DND-41 (cell line): ENCODE data around the gene NUP133.

Source experiments
- ATAC-seq: fragments of 200-7000 bp; cut with Tn5 transposase; 3 replicates; pipeline ENCODE4 v1.9.1; 2021; ENCODE audit warnings: low read depth; ENCODE audit not compliant: insufficient read depth
- DNase-seq: peaks from one replicate; pipeline ENCODE4 v3.0.0-alpha.2; 2020
- H2AFZ ChIP-seq: 2 replicates; pipeline ENCODE4 v1.6.0; 2012; ENCODE audit warnings: low read depth, low read length
- H3K27ac ChIP-seq: 2 replicates; pipeline ENCODE4 v1.5.1; 2012; ENCODE audit warnings: low read length, inconsistent platforms
- H3K27me3 ChIP-seq: fragments of 200-600 bp; sonication (generic); 2 replicates; pipeline ENCODE4 v1.6.0; 2012; ENCODE audit warnings: low read length, mild to moderate bottlenecking, inconsistent platforms; ENCODE audit not compliant: insufficient read depth, poor library complexity
- H3K36me3 ChIP-seq: 2 replicates; pipeline ENCODE4 v1.5.1; 2012; ENCODE audit warnings: low read length, inconsistent platforms; ENCODE audit not compliant: insufficient read depth
- H3K4me1 ChIP-seq: 2 replicates; pipeline ENCODE4 v1.5.1; 2012; ENCODE audit warnings: mild to moderate bottlenecking, low read length; ENCODE audit not compliant: insufficient read depth
- H3K4me2 ChIP-seq: 2 replicates; pipeline ENCODE4 v1.6.0; 2012; ENCODE audit warnings: mild to moderate bottlenecking, moderate library complexity, low read length, inconsistent platforms; ENCODE audit not compliant: insufficient read depth
- H3K4me3 ChIP-seq, 2 experiments: fragments of 200-600 bp in 1 of 2; shearing (Covaris generic) in 1 of 2; 2 replicates each; pipeline ENCODE4 v1.5.1; 2012 to 2016; ENCODE audit warnings: inconsistent platforms in 2 of 2, low read length in 2 of 2, mild to moderate bottlenecking in 2 of 2, low read depth in 1 of 2, moderate library complexity in 1 of 2
- H3K79me2 ChIP-seq: 2 replicates; pipeline ENCODE4 v1.6.0; 2012; ENCODE audit warnings: low read length, inconsistent platforms; ENCODE audit not compliant: insufficient read depth
- H3K9ac ChIP-seq: 2 replicates; pipeline ENCODE4 v1.6.0; 2012; ENCODE audit warnings: low read depth, mild to moderate bottlenecking, inconsistent platforms, low read length, moderate library complexity
- H3K9me3 ChIP-seq: 2 replicates; pipeline ENCODE4 v1.5.1; 2012; ENCODE audit warnings: low read length, moderate library complexity, mild to moderate bottlenecking, inconsistent platforms; ENCODE audit not compliant: insufficient read depth, severe bottlenecking
- H4K20me1 ChIP-seq: 2 replicates; pipeline ENCODE4 v1.6.0; 2012; ENCODE audit warnings: low read length; ENCODE audit not compliant: insufficient read depth
- CTCF ChIP-seq: IDR thresholded peaks from 2 replicates; pipeline ENCODE4 v1.5.1; 2012; ENCODE audit warnings: borderline replicate concordance, low read length, moderate library complexity, mild to moderate bottlenecking; ENCODE audit not compliant: poor library complexity, severe bottlenecking; ENCODE audit errors: extremely low read depth
- EZH2 ChIP-seq: IDR thresholded peaks from 3 replicates; pipeline ENCODE4 v1.6.1; 2012; ENCODE audit warnings: borderline replicate concordance, low read depth, mild to moderate bottlenecking, moderate library complexity, low read length, inconsistent platforms; ENCODE audit not compliant: severe bottlenecking

NUP133 gene

DNA sequence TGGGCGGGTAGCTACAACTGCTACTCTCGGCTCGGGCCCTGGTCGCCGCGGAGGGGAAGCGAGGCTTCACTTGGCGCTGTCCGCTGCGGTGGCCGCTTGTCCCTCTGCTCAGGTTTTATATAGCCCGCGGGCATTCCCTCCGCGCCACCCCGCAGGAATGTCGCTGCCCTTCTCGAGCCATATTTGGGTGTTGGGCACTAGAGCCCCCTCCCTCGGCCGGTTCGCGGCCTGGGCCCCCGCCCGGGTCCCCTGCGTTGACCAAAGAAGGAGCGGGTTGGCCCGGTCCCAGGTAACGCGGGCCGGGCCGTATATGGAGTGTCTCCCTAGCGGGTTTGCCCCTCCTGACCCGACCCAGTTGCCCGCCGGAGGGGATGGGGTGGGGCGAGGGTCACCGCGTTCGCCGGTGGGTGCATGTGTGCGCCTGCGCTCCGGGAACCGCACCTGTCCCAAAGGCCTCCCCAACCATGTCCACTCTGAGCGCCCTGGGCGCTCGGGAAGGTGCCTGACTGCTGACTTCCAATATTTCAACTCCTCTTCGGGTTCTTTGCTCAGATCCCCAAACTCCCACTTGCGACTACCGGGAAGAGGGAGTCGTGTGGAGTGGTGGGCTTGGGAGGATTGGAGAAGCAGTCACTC lies 74.0 kb downstream of the NUP133 start, which contains the start of gene ACTA1:
TSS of gene ACTA1 (minus strand) at position 90 of the 636 bp plus-strand sequence. CDS start 979 bp downstream, outside the sequence.
- H3K4me3 ChIP-seq: no peak within 1 kb of the TSS
- DNase-seq: no peak
- H2AFZ ChIP-seq: no peak within 1 kb of the TSS
- H3K27me3 ChIP-seq: no peaks in the 10 kb centered on the region
- no peaks in the 10 kb centered on the region for H3K9me3 ChIP-seq
- H3K36me3 ChIP-seq: no peaks in the 10 kb centered on the region
- no peaks in the 10 kb centered on the region; the same call in 1 of the 2 replicates for H4K20me1 ChIP-seq
- TF ChIP-seq EZH2: no peak
- no peak for TF ChIP-seq CTCF
- no peak within 1 kb of the TSS for H3K9ac ChIP-seq
- no peak within 1 kb of the TSS for H3K27ac ChIP-seq
- H3K4me1 ChIP-seq: no peaks in the 10 kb centered on the region
- no peak within 1 kb of the TSS for H3K4me2 ChIP-seq
- no peak for ATAC-seq
- H3K79me2 ChIP-seq: no peaks in the 10 kb centered on the region

- H3K4me3 ChIP-seq: no peak overlapping the region
- H3K9me3 ChIP-seq: no peaks in the 10 kb centered on the region
- no peak overlapping the region for H3K27ac ChIP-seq
- no peak overlapping the region for H3K4me2 ChIP-seq
- H3K27me3 ChIP-seq: no peaks in the 10 kb centered on the region
- no peak for ATAC-seq
- H3K79me2 ChIP-seq: no peaks in the 10 kb centered on the region
- no peaks in the 10 kb centered on the region for H3K4me1 ChIP-seq
- H3K36me3 ChIP-seq: no peaks in the 10 kb centered on the region
- H4K20me1 ChIP-seq: no peaks in the 10 kb centered on the region; the same call in 1 of the 2 replicates
- TF ChIP-seq CTCF: no peak
- TF ChIP-seq EZH2: no peak
- H2AFZ ChIP-seq: no peak overlapping the region
- no peak for DNase-seq
- H3K9ac ChIP-seq: no peak overlapping the region
Observed at GRCh38 chr1:229433364-229434004, 74.7 kb downstream of the NUP133 start.

DNA sequence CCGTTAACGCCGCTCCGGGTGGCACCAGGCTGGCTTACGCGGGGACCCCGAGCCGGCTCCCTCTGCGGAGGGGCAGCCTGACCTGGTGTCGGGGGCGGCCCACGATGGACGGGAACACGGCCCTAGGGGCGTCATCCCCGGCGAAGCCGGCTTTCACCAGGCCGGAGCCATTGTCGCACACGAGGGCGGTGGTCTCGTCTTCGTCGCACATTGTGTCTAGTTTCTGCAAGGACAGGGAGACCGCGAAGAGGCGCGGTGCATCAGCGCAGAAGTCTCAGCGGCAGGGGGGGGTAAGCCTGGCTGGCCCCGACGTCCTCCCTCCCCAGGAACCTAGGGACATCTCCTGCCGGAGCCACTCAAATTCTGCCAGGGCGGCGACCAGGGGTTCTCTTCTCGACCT lies 75.2 kb downstream of the NUP133 start:
- no peak overlapping the region for H3K27ac ChIP-seq
- no peak overlapping the region for H3K4me3 ChIP-seq
- TF ChIP-seq EZH2 (no peak), CTCF (no peak)
- no peak overlapping the region for H3K9ac ChIP-seq
- no peaks in the 10 kb centered on the region for H3K27me3 ChIP-seq
- no peak for ATAC-seq
- DNase-seq: no peak
- H3K36me3 ChIP-seq: no peaks in the 10 kb centered on the region
- no peaks in the 10 kb centered on the region for H3K4me1 ChIP-seq
- H4K20me1 ChIP-seq: no peaks in the 10 kb centered on the region; the same call in 1 of the 2 replicates
- no peaks in the 10 kb centered on the region for H3K9me3 ChIP-seq
- H3K4me2 ChIP-seq: no peak overlapping the region
- no peaks in the 10 kb centered on the region for H3K79me2 ChIP-seq
- no peak overlapping the region for H2AFZ ChIP-seq
